Mesendoderm (in vitro differentiated cells): ENCODE measurements around the gene MTHFS.
"Not testable (repeated sequence)": the region's sequence is repeated elsewhere in the genome, so short reads cannot be mapped to it uniquely, and the experiment has no call there.

Experiments
- DNase-seq: peaks from one replicate; pipeline ENCODE4 v3.0.0; 2013
- H2AK5ac ChIP-seq: 2 replicates; pipeline ENCODE4 v1.6.1; 2013; ENCODE audit warnings: low read length, inconsistent platforms
- H2BK120ac ChIP-seq: 2 replicates; pipeline ENCODE4 v1.6.1; 2013; ENCODE audit warnings: low read depth, mild to moderate bottlenecking, low read length, moderate library complexity, mixed read lengths
- H2BK15ac ChIP-seq: replicated peaks from 2 replicates; pipeline ENCODE4 v1.6.1; 2013; ENCODE audit warnings: low read depth, mild to moderate bottlenecking, moderate library complexity
- H2BK5ac ChIP-seq: 2 replicates; pipeline ENCODE4 v1.6.1; 2013; ENCODE audit warnings: low read length, inconsistent platforms
- H3K18ac ChIP-seq: 2 replicates; pipeline ENCODE4 v1.6.1; 2013; ENCODE audit warnings: mild to moderate bottlenecking, low read length, mixed read lengths
- H3K23ac ChIP-seq: one replicate; pipeline ENCODE4 v1.6.1; 2013; ENCODE audit warnings: low read length
- H3K27ac ChIP-seq: 2 replicates; pipeline ENCODE4 v1.5.1; 2013; ENCODE audit warnings: low read depth, mild to moderate bottlenecking, inconsistent platforms, low read length, moderate library complexity
- H3K27me3 ChIP-seq: 2 replicates; pipeline ENCODE4 v1.6.1; 2013; ENCODE audit warnings: low read length, control low read depth, mild to moderate bottlenecking, inconsistent platforms; ENCODE audit not compliant: insufficient read depth, poor library complexity
- H3K36me3 ChIP-seq: 2 replicates; pipeline ENCODE4 v1.6.1; 2013; ENCODE audit warnings: low read length, inconsistent platforms; ENCODE audit not compliant: control insufficient read depth, insufficient read depth
- H3K4ac ChIP-seq: one replicate; pipeline ENCODE4 v1.6.1; 2013; ENCODE audit warnings: low read depth, mild to moderate bottlenecking, low read length, moderate library complexity
- H3K4me1 ChIP-seq: 2 replicates; pipeline ENCODE4 v1.6.1; 2013; ENCODE audit warnings: low read depth, low read length, inconsistent platforms; ENCODE audit not compliant: control insufficient read depth
- H3K4me2 ChIP-seq: 2 replicates; pipeline ENCODE4 v1.6.1; 2013; ENCODE audit warnings: low read length
- H3K4me3 ChIP-seq: 2 replicates; pipeline ENCODE4 v1.5.1; 2013; ENCODE audit warnings: mild to moderate bottlenecking, low read length
- H3K56ac ChIP-seq: one replicate; pipeline ENCODE4 v1.6.1; 2013; ENCODE audit warnings: low read length
- H3K79me1 ChIP-seq: 2 replicates; pipeline ENCODE4 v1.6.1; 2013; ENCODE audit warnings: low read length, inconsistent platforms
- H3K79me2 ChIP-seq: 2 replicates; pipeline ENCODE4 v1.6.1; 2013; ENCODE audit warnings: mild to moderate bottlenecking, low read length; ENCODE audit not compliant: control insufficient read depth, insufficient read depth
- H3K9ac ChIP-seq: 2 replicates; pipeline ENCODE4 v1.6.1; 2013; ENCODE audit warnings: low read length, inconsistent platforms
- H4K5ac ChIP-seq: one replicate; pipeline ENCODE4 v1.6.1; 2013; ENCODE audit warnings: low read length
- H4K8ac ChIP-seq: one replicate; pipeline ENCODE4 v1.6.1; 2013; ENCODE audit warnings: low read depth, mild to moderate bottlenecking, control low read depth, low read length, moderate library complexity
- WGBS: extraction: QIAGEN DNeasy Blood & Tissue Kit; methylation state at CpG from one replicate; pipeline ENCODE4 v1.1.7; 2013; ENCODE audit warnings: low lambda C conversion rate, missing lambda C conversion rate; ENCODE audit not compliant: insufficient coverage; ENCODE audit errors: extremely low coverage; 5-methylcytosine and 5-hydroxymethylcytosine counted together

MTHFS gene

DNA sequence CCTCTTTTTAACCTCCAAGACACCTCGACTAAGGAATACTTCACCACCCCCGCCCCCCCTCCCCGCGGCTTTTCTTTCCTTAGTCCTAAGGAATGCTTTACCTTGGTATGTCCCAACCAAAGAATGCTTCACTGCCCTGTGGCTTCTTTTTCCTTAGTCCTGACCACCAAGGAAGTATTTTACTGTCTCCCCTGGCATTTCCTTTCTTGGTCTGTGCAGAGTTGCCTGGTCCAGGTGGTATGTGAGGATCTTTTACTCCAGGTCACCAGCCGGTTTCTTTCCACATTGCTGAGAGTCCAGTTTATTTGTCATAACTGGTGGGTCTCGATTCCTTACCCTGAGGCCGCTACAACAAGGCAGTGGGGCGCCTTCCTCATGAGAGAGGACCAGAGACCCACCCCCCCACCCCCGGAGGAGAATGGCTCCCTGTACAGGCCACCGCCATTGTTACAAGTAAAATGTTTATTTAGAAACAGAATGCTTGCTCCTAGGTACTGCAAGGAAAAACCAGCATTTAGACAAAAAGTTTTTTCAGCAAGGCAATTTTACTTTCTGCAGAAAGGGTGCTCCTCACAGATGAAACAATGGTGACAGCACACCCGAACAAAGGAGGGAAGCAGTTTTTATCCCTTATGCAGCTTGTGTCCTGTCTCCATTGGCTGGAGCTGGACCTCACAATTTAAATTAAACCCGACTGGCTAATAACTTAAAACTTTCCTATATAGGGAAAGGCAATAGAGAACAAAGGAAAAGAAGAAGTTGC lies 23.1 kb upstream of the MTHFS start:
- no peak overlapping the region for H2AK5ac ChIP-seq
- no peak overlapping the region for H4K5ac ChIP-seq
- H3K4ac ChIP-seq, result no peak overlapping the region
- peaks cover 24% of the 10 kb centered on the region for H3K79me2 ChIP-seq
- H3K18ac ChIP-seq, result no peak overlapping the region
- H3K27me3 ChIP-seq, result no peaks in the 10 kb centered on the region
- no peak overlapping the region for H3K4me2 ChIP-seq
- no peak for DNase-seq
- H2BK15ac ChIP-seq, result no peak overlapping the region
- H3K4me1 ChIP-seq, result no peaks in the 10 kb centered on the region
- no peak overlapping the region for H4K8ac ChIP-seq
- no peak overlapping the region for H3K23ac ChIP-seq
- H3K36me3 ChIP-seq, result peaks cover 7% of the 10 kb centered on the region
- H2BK120ac ChIP-seq, result no peak overlapping the region
- H2BK5ac ChIP-seq, result no peak overlapping the region
- peaks cover 12% of the 10 kb centered on the region for H3K79me1 ChIP-seq
- H3K9ac ChIP-seq, result no peak overlapping the region
- no peak overlapping the region for H3K56ac ChIP-seq
- no CpG with 5 or more reads among the region's 12 CpGs for WGBS
- no peak overlapping the region for H3K27ac ChIP-seq
- no peak overlapping the region for H3K4me3 ChIP-seq

DNA sequence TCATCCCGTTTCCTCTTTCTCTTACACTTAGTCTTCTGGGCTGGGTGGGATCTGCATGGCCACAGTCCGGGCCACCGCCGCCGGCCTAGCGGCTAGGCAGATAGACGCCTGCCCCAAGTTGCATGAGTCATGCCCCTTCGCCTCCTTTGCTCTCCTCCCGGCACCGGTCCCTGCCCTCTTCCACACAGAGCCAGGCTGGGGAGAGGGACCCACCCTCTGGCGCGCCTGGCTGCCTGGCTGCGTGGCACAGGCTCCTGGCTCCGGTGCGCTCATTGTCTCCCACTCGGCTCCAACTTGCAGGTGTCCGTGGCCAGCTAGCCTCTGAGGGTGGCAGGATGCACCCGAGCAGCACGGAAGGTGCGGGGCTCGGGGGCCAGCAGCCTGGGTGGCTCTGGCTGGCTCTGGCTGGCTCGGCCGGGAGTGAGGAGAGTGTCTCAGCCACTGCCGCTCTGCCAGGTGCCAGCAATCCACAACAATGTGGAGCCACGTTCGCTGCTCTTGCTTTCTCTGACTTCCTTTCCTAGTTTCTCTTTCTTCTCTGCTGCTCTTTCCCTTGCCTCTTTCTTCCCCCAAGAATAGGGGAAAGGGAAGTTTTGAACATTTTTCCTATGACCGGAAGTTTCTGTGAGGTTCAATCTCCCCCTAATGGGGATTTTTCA lies 22.4 kb upstream of the MTHFS start:
- Histone ChIP-seq H3K4me3 (no peak overlapping the region), H2BK120ac (no peak overlapping the region), H3K4me1 (no peaks in the 10 kb centered on the region), H2BK15ac (no peak overlapping the region), H3K23ac (no peak overlapping the region), H3K36me3 (peaks cover 7% of the 10 kb centered on the region), H4K5ac (no peak overlapping the region), H2AK5ac (no peak overlapping the region), H3K27me3 (no peaks in the 10 kb centered on the region), H3K27ac (no peak overlapping the region), H2BK5ac (no peak overlapping the region), H3K4me2 (no peak overlapping the region), H3K9ac (no peak overlapping the region), H4K8ac (no peak overlapping the region), H3K79me2 (peaks cover 24% of the 10 kb centered on the region), H3K56ac (no peak overlapping the region), H3K79me1 (peaks cover 12% of the 10 kb centered on the region), H3K18ac (no peak overlapping the region), H3K4ac (no peak overlapping the region)
- WGBS, result no CpG with 5 or more reads among the region's 27 CpGs
- DNase-seq, result no peak

DNA sequence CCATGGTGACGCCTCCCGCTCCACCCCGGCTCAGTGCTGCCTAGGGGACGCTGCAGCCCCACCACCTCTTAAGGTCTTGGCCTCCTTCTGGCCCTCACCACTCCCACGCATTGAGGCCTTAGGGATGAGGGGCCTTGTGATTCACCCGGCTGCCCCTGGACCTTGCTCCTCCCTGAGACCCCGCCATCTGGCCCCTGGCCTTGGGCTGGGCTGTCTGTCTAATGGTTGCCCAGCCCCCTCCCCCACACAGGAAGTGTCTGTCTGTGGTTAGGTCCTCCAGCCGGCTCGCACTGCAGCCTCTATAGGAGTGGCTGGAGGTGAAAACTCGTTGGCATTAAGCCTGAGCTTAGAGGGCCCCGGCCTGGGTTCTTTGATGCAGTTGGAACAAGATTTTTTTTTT lies 21.5 kb upstream of the MTHFS start:
- Histone ChIP-seq H3K9ac (no peak overlapping the region), H3K27ac (no peak overlapping the region), H3K4me1 (no peaks in the 10 kb centered on the region), H3K79me2 (peaks cover 24% of the 10 kb centered on the region), H3K4ac (no peak overlapping the region), H3K27me3 (no peaks in the 10 kb centered on the region), H4K8ac (no peak overlapping the region), H2BK15ac (no peak overlapping the region), H3K56ac (no peak overlapping the region), H2AK5ac (no peak overlapping the region), H3K23ac (no peak overlapping the region), H3K18ac (no peak overlapping the region), H2BK5ac (no peak overlapping the region), H4K5ac (no peak overlapping the region), H3K36me3 (peaks cover 7% of the 10 kb centered on the region), H3K4me2 (no peak overlapping the region), H2BK120ac (no peak overlapping the region), H3K4me3 (no peak overlapping the region), H3K79me1 (peaks cover 12% of the 10 kb centered on the region)
- WGBS, result no CpG with 5 or more reads among the region's 11 CpGs
- no peak for DNase-seq

DNA sequence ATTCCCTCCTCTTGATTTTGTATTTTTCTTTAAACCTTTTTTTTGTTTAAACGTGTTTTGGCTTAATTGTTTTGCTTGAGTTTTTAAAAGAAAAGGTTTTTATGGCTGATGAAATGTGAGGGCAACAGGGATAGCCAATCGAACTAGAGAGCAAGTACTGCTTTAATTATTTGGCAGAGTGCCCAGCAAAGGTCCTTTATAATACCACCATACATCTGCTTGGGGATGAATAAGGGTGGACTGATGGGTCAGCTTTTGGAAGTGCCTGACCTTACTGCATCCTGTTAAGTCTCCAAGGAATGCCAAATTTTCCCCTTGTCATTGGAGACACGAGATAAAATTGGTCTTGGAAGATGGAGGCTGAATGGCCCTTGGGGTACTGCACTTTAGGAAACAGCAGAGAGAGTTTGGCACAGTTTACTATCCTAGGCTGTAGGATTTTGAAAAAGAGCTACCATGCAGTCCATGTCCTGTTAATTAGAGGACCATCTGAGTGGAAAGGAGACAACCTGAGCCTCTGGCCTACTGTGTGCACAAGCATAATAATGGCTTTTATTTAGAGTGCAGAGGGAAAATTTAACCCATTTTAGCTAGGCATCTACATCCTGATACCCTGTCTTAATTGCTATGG lies 19.8 kb upstream of the MTHFS start:
- H3K18ac ChIP-seq, result no peak overlapping the region
- H3K27me3 ChIP-seq, result no peaks in the 10 kb centered on the region
- H2BK5ac ChIP-seq, result no peak overlapping the region
- no peaks in the 10 kb centered on the region for H3K4me1 ChIP-seq
- no peak overlapping the region for H3K56ac ChIP-seq
- no peak overlapping the region for H3K9ac ChIP-seq
- peaks cover 7% of the 10 kb centered on the region for H3K36me3 ChIP-seq
- peaks cover 11% of the 10 kb centered on the region for H3K79me2 ChIP-seq
- H3K4me3 ChIP-seq, result peak overlapping the region; percentile 16
- no peak overlapping the region for H3K4ac ChIP-seq
- H2BK120ac ChIP-seq, result no peak overlapping the region
- DNase-seq, result no peak
- no peak overlapping the region for H3K23ac ChIP-seq
- no peak overlapping the region for H4K8ac ChIP-seq
- no peak overlapping the region for H2AK5ac ChIP-seq
- no peak overlapping the region for H2BK15ac ChIP-seq
- no peak overlapping the region for H3K27ac ChIP-seq
- H3K4me2 ChIP-seq, result no peak overlapping the region
- no CpG with 5 or more reads among the region's 3 CpGs for WGBS
- H3K79me1 ChIP-seq, result peaks cover 13% of the 10 kb centered on the region
- no peak overlapping the region for H4K5ac ChIP-seq

DNA sequence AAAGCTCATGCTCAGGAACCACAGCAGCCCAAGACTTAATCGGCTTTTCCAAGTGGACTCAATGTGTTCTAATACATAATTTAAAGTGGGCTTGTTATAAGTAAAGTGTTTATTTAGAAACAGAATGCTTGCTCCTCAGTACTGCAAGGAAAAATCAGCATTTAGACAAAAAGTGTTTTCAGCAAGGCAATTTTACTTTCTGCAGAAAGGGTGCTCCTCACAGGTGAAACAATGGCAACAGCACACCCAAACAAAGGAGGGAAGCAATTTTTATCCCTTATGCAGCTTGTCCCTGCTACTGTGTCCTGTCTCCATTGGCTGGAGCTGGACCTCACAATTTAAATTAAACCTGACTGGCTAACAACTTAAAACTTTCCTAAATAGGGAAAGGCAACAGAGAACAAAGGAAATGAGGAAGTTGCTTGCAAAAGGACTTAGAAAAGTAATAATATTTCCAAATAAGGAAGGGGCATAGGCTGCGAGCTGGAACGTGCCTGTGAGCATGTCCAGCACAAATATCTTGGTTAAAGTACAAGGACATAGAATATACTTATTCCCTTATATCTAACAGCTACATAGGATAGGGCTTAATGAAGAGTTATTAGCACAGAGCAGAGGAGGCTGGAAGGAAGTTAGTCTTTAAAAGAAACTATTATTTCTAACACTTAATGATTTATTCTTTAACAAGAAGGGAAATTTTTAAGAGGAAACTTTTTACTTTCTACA lies 19.1 kb upstream of the MTHFS start:
- H2BK15ac ChIP-seq, H2AK5ac ChIP-seq, H2BK5ac ChIP-seq, H2BK120ac ChIP-seq, H3K4ac ChIP-seq, H4K5ac ChIP-seq, DNase-seq, H3K56ac ChIP-seq, H3K79me1 ChIP-seq, H3K4me3 ChIP-seq, H3K23ac ChIP-seq, H3K4me1 ChIP-seq, H3K79me2 ChIP-seq, H4K8ac ChIP-seq, H3K9ac ChIP-seq, H3K27me3 ChIP-seq, H3K18ac ChIP-seq, H3K36me3 ChIP-seq, H3K4me2 ChIP-seq, H3K27ac ChIP-seq: not testable (repeated sequence)
- no CpG with 5 or more reads among the region's 3 CpGs for WGBS
